ENCODE data around the gene BCHE.

Gene BCHE

GRCh38 chr3:165748094-165748493, 89.1 kb downstream of the BCHE start:
- no peak for DNase-seq

GRCh38 chr3:165746874-165747273, 90.3 kb downstream of the BCHE start:
- DNase-seq = no peak

- no peak for DNase-seq
These were observed 93.2 kb downstream of the BCHE start for GRCh38 chr3:165744025-165744424.

GRCh38 chr3:165742351-165742750, 94.9 kb downstream of the BCHE start:
- DNase-seq = no peak

GRCh38 chr3:165729756-165730155, 107.5 kb downstream of the BCHE start:
- DNase-seq = no peak

- no peak for DNase-seq
These were observed 108.3 kb downstream of the BCHE start for GRCh38 chr3:165728924-165729323.

- DNase-seq = no peak
These were observed 111.9 kb downstream of the BCHE start for GRCh38 chr3:165725296-165725695.
